SK-N-MC (cell line): Measurements from ENCODE around the gene ARHGAP32.

ENCODE experiments used
- DNase-seq: peaks from one replicate; pipeline ENCODE4 v3.0.0-alpha.2; 2011; ENCODE audit warnings: low read depth, low spot score
- H3K27ac ChIP-seq: fragments of 200-600 bp; sonication (generic); 2 replicates; pipeline ENCODE4 v1.5.1; 2016; ENCODE audit warnings: mixed run types
- H3K36me3 ChIP-seq: fragments of 200-600 bp; sonication (generic); 2 replicates; pipeline ENCODE4 v1.6.1; 2017; ENCODE audit warnings: antibody characterized with exemption, low read length, mixed read lengths; ENCODE audit not compliant: insufficient read depth
- H3K4me3 ChIP-seq: fragments of 200-600 bp; sonication (generic); 2 replicates; pipeline ENCODE4 v1.5.1; 2016
- H3K9ac ChIP-seq: fragments of 200-600 bp; sonication (generic); 2 replicates; pipeline ENCODE4 v1.8.0; 2017; ENCODE audit warnings: mixed run types, mixed read lengths; ENCODE audit not compliant: insufficient read length
- H3K9me3 ChIP-seq: fragments of 200-600 bp; sonication (generic); 2 replicates; pipeline ENCODE4 v1.6.1; 2017; ENCODE audit warnings: low read depth, mild to moderate bottlenecking, antibody characterized with exemption, low read length, moderate library complexity, mixed read lengths
- EZH2 ChIP-seq: fragments of 200-600 bp; sonication (generic); IDR thresholded peaks from one replicate; pipeline ENCODE4 v1.6.1; 2017; ENCODE audit warnings: antibody characterized with exemption
- FOXP2 ChIP-seq: optimal IDR thresholded peaks from 2 replicates; pipeline ENCODE3; 2011; ENCODE audit warnings: mild to moderate bottlenecking, moderate library complexity; ENCODE audit not compliant: insufficient read depth; ENCODE audit errors: extremely low read length, control extremely low read depth
- POLR2AphosphoS5 ChIP-seq: IDR thresholded peaks from 2 replicates; pipeline ENCODE4 v1.6.1; 2012; ENCODE audit warnings: mild to moderate bottlenecking, low read depth, low read length, borderline replicate concordance

ARHGAP32 gene

GRCh38 chr11:128967578-128967977 lies 224.5 kb downstream of the ARHGAP32 start:
- H3K27ac ChIP-seq: no peak overlapping the region
- no peak for TF ChIP-seq FOXP2
- TF ChIP-seq EZH2: no peak
- no peak for TF ChIP-seq POLR2AphosphoS5
- DNase-seq: no peak
- H3K4me3 ChIP-seq: no peak overlapping the region
- H3K9ac ChIP-seq: no peak overlapping the region
- H3K9me3 ChIP-seq: no peaks in the 10 kb centered on the region
- H3K36me3 ChIP-seq: peaks cover 15% of the 10 kb centered on the region; the same call in 1 of the 2 replicates

GRCh38 chr11:128965485-128965884 lies 226.6 kb downstream of the ARHGAP32 start:
- Histone ChIP-seq H3K27ac (no peak overlapping the region), H3K9ac (no peak overlapping the region), H3K4me3 (no peak overlapping the region), H3K36me3 (peaks cover 5% of the 10 kb centered on the region; the same call in 1 of the 2 replicates), H3K9me3 (no peaks in the 10 kb centered on the region)
- no peak for DNase-seq
- no peak for TF ChIP-seq EZH2
- no peak for TF ChIP-seq POLR2AphosphoS5
- no peak for TF ChIP-seq FOXP2

- H3K9me3 ChIP-seq: no peaks in the 10 kb centered on the region
- H3K9ac ChIP-seq: no peak overlapping the region
- TF ChIP-seq EZH2: no peak
- DNase-seq: no peak
- peaks cover 3% of the 10 kb centered on the region; the same call in 1 of the 2 replicates for H3K36me3 ChIP-seq
- H3K4me3 ChIP-seq: no peak overlapping the region
- no peak overlapping the region for H3K27ac ChIP-seq
Observed at GRCh38 chr11:128964463-128964930, 227.6 kb downstream of the ARHGAP32 start.

- Histone ChIP-seq H3K36me3 (peaks cover under 1% of the 10 kb centered on the region; the same call in 1 of the 2 replicates), H3K27ac (no peak overlapping the region), H3K9ac (no peak overlapping the region), H3K4me3 (no peak overlapping the region), H3K9me3 (no peaks in the 10 kb centered on the region)
- TF ChIP-seq FOXP2 (no peak), POLR2AphosphoS5 (no peak), EZH2 (no peak)
- no peak for DNase-seq
Observed at GRCh38 chr11:128963744-128964325, 228.3 kb downstream of the ARHGAP32 start.

GRCh38 chr11:128962896-128963295 lies 229.2 kb downstream of the ARHGAP32 start:
- Histone ChIP-seq H3K9ac (no peak overlapping the region), H3K27ac (no peak overlapping the region), H3K36me3 (no peaks in the 10 kb centered on the region), H3K4me3 (no peak overlapping the region), H3K9me3 (no peaks in the 10 kb centered on the region)
- TF ChIP-seq FOXP2: no peak
- no peak for TF ChIP-seq EZH2
- TF ChIP-seq POLR2AphosphoS5: no peak
- no peak for DNase-seq

GRCh38 chr11:128961645-128962044 lies 230.5 kb downstream of the ARHGAP32 start:
- H3K36me3 ChIP-seq: no peaks in the 10 kb centered on the region
- no peak for DNase-seq
- no peak for TF ChIP-seq POLR2AphosphoS5
- TF ChIP-seq FOXP2: no peak
- no peak for TF ChIP-seq EZH2
- H3K9ac ChIP-seq: no peak overlapping the region
- no peak overlapping the region for H3K4me3 ChIP-seq
- H3K27ac ChIP-seq: no peak overlapping the region
- H3K9me3 ChIP-seq: no peaks in the 10 kb centered on the region

- no peak for TF ChIP-seq EZH2
- no peak for TF ChIP-seq POLR2AphosphoS5
- no peak for TF ChIP-seq FOXP2
- DNase-seq: no peak
- Histone ChIP-seq H3K4me3 (no peak overlapping the region), H3K9ac (no peak overlapping the region), H3K9me3 (no peaks in the 10 kb centered on the region), H3K27ac (no peak overlapping the region), H3K36me3 (no peaks in the 10 kb centered on the region)
Observed at GRCh38 chr11:128957202-128957482, 235.0 kb downstream of the ARHGAP32 start.

GRCh38 chr11:128956401-128957201 lies 235.5 kb downstream of the ARHGAP32 start:
- Histone ChIP-seq H3K9ac (no peak overlapping the region), H3K27ac (no peak overlapping the region), H3K4me3 (no peak overlapping the region), H3K36me3 (no peaks in the 10 kb centered on the region), H3K9me3 (no peaks in the 10 kb centered on the region)
- no peak for TF ChIP-seq FOXP2
- TF ChIP-seq POLR2AphosphoS5: no peak
- no peak for TF ChIP-seq EZH2
- DNase-seq: peak; percentile 45
